Measurements from ENCODE around the gene ZNF576.
"Not testable (repeated sequence)": the region's sequence is repeated elsewhere in the genome, so short reads cannot be mapped to it uniquely, and the experiment has no call there.

Gene ZNF576

DNA sequence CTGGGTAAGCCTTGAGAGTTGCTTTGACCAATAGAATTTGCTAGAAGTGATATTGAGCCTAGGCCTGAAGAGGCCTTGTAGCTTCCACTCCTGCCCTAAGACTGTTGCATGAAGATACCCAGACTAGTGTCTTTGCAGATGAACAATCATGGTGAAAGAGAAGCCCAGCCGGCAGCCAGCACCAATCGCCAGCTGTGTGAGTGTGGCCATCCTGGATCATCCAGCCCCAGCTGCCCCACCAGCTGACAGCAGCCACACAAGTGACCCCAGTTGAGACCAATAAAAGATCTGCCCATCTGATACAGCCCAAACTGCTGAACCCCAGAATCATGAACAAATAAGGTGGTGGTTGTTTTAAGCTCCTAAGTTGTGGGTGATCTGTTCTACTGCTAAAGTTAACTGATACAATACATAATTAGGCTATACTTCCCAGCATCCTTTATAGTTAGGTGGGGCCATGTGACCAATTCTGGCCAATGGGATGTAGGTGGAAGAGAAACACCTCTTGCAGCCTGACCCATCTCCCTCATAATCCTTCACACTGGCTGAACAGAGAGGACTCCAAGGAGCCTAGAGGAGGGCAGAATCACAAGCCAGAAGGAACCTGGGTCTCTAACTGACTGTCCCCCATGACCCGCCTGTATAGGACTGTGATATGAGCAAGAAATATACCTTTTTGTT lies 32.4 kb downstream of the ZNF576 start:
- Histone ChIP-seq H3K27ac (ENCODE audit: low read length) (no peak overlapping the region), H3K9me3 (ENCODE audit: control insufficient read depth in 2 of 2, low read length in 2 of 2) (no peaks in the 10 kb centered on the region), H3K27me3 (ENCODE audit: control insufficient read depth in 1 of 2, insufficient read depth in 2 of 2, low read length in 2 of 2) (no peaks in the 10 kb centered on the region), H3K36me3 (ENCODE audit: control insufficient read depth in 2 of 2, insufficient read depth in 2 of 2, low read length in 2 of 2) (no peaks in the 10 kb centered on the region), H3K9ac (ENCODE audit: low read length in 2 of 2) (no peak overlapping the region), H3K4me3 (ENCODE audit: low read length in 2 of 2) (no peak overlapping the region), H3K4me1 (ENCODE audit: control insufficient read depth, insufficient read depth, low read length) (no peaks in the 10 kb centered on the region)

DNA sequence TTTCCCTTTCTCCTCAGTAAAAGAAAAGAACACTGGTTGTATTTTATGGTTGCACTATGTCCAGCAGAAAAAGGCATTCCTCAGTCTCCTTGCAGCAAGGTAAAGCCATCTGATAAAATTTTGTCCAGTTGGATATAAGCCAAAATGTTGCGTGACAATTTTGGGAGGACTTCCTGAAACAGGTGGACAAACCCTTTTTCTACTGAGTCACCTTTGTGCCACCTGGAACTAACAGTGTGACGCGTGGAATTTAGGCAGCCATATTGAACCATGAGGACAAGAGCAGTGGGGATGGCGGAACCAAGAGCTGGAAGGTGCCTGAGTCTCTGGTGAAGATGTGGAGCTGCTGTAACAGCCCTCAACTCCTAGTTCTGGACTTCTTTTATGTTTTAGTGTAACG lies 35.1 kb downstream of the ZNF576 start:
- no peaks in the 10 kb centered on the region for H3K9me3 ChIP-seq (ENCODE audit: control insufficient read depth in 2 of 2, low read length in 2 of 2)
- H3K9ac ChIP-seq (ENCODE audit: low read length in 2 of 2): no peak overlapping the region
- peaks cover 4% of the 10 kb centered on the region for H3K4me1 ChIP-seq (ENCODE audit: control insufficient read depth, insufficient read depth, low read length)
- no peak overlapping the region for H3K27ac ChIP-seq (ENCODE audit: low read length)
- H3K36me3 ChIP-seq (ENCODE audit: control insufficient read depth in 2 of 2, insufficient read depth in 2 of 2, low read length in 2 of 2): no peaks in the 10 kb centered on the region
- H3K27me3 ChIP-seq (ENCODE audit: control insufficient read depth in 1 of 2, insufficient read depth in 2 of 2, low read length in 2 of 2): no peaks in the 10 kb centered on the region
- no peak overlapping the region for H3K4me3 ChIP-seq (ENCODE audit: low read length in 2 of 2)

DNA sequence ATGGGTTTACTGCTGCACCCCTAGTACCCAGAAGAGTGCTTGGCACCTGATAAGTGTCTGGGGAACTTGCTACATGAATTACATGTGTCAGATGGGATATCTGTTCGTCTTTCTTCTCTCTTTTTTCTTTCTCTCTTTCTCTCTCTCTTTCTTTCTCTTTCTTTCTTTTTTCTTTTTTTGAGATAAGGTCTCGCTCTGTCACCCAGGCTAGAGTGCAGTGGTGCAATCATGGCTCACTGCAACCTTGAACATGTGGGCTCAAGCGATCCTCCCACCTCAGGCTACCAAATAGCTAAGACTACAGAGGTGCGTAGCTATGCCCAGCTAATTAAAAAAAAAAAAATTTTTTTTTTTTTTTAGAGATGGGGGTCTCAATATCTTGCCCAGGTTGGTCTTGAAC lies 37.1 kb downstream of the ZNF576 start:
- Histone ChIP-seq H3K4me3 (ENCODE audit: low read length in 2 of 2) (no peak overlapping the region), H3K9me3 (ENCODE audit: control insufficient read depth in 2 of 2, low read length in 2 of 2) (no peaks in the 10 kb centered on the region), H3K9ac (ENCODE audit: low read length in 2 of 2) (no peak overlapping the region), H3K4me1 (ENCODE audit: control insufficient read depth, insufficient read depth, low read length) (peaks cover 4% of the 10 kb centered on the region), H3K27ac (ENCODE audit: low read length) (no peak overlapping the region), H3K27me3 (ENCODE audit: control insufficient read depth in 1 of 2, insufficient read depth in 2 of 2, low read length in 2 of 2) (no peaks in the 10 kb centered on the region), H3K36me3 (ENCODE audit: control insufficient read depth in 2 of 2, insufficient read depth in 2 of 2, low read length in 2 of 2) (no peaks in the 10 kb centered on the region)

DNA sequence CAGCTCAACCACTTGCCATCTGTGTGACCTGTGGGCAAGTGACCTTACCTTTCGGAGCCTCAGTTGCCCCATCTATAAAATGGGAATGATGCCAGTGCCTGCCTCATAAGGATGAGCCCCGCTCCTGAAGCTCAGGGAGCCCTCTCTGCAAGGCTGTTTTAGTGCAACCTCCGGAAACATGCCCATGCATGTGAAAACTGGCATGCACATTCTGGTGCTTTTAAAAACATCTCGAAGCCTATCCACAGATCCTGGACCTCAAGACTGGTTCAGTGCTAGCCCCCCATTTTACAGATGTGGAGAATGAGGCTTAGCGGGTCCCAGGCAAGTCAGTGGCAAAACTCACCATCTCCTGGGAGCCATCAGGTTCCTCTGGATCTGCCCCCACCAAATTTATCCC lies 37.7 kb downstream of the ZNF576 start:
- Histone ChIP-seq H3K27me3 (ENCODE audit: control insufficient read depth in 1 of 2, insufficient read depth in 2 of 2, low read length in 2 of 2) (no peaks in the 10 kb centered on the region), H3K4me3 (ENCODE audit: low read length in 2 of 2) (no peak overlapping the region), H3K27ac (ENCODE audit: low read length) (no peak overlapping the region), H3K4me1 (ENCODE audit: control insufficient read depth, insufficient read depth, low read length) (peaks cover 9% of the 10 kb centered on the region), H3K9ac (ENCODE audit: low read length in 2 of 2) (no peak overlapping the region), H3K9me3 (ENCODE audit: control insufficient read depth in 2 of 2, low read length in 2 of 2) (no peaks in the 10 kb centered on the region), H3K36me3 (ENCODE audit: control insufficient read depth in 2 of 2, insufficient read depth in 2 of 2, low read length in 2 of 2) (no peaks in the 10 kb centered on the region)

DNA sequence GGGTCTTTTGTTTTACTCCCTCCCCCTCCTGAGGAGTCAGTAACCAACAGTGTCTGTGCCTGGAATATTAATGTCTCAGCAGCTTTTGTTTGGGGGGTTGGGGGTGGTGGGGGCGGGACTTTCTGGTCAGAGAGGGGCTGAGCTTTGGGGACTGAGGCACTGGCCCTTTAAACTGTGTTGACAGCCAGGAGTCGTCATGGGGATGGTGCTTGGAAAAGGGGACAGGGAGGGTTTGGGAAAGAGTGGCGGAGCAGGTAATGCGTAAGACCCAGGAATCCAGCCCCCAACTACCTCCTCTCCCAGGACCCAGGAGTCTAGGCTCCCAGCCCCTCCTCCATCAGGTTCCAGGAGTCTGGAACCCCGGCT lies 38.1 kb downstream of the ZNF576 start:
- no peaks in the 10 kb centered on the region for H3K9me3 ChIP-seq (ENCODE audit: control insufficient read depth in 2 of 2, low read length in 2 of 2)
- peaks cover 12% of the 10 kb centered on the region for H3K4me1 ChIP-seq (ENCODE audit: control insufficient read depth, insufficient read depth, low read length)
- no peaks in the 10 kb centered on the region for H3K27me3 ChIP-seq (ENCODE audit: control insufficient read depth in 1 of 2, insufficient read depth in 2 of 2, low read length in 2 of 2)
- H3K27ac ChIP-seq (ENCODE audit: low read length): no peak overlapping the region
- H3K9ac ChIP-seq (ENCODE audit: low read length in 2 of 2): peak overlapping the region; percentile 13 to 57
- H3K4me3 ChIP-seq (ENCODE audit: low read length in 2 of 2): peak overlapping the region; percentile 40
- no peaks in the 10 kb centered on the region for H3K36me3 ChIP-seq (ENCODE audit: control insufficient read depth in 2 of 2, insufficient read depth in 2 of 2, low read length in 2 of 2)

DNA sequence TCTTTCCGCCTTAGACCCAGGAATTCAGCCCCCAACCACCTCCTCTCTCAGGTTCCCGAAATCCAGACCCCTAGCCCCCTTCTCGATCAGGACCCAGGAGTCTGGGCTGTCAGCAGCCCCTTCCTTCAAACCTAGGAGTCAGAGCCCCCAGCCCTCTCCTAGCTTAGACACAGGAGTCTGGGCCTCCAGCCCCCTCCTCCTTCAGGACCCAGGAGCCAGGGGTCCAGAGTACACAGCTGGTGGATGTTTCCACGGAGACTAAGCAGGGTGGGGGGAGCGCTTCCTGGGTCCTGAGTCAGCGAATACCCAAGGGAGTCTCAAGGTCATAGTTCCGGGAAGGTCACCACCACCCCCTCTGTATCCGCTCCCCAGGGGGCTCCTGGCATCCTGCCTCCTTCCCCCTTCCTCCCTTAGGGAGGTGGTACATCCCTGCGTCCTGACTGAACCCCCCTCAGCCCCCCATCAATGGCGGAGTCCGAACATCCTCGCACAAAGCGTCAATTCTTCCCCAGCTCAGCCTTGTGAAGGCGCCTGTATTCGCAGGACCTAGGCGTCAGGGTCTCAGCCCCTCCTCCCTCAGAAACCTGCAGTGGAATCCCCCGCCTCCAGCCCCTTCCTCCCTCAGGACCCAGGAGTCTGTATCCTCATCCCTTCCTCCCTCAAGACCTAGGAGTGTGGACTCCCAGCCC lies 38.6 kb downstream of the ZNF576 start:
- H3K36me3 ChIP-seq (ENCODE audit: control insufficient read depth in 2 of 2, insufficient read depth in 2 of 2, low read length in 2 of 2): no peaks in the 10 kb centered on the region
- H3K9ac ChIP-seq (ENCODE audit: low read length in 2 of 2): peak overlapping the region; percentile 42 to 57
- H3K4me1 ChIP-seq (ENCODE audit: control insufficient read depth, insufficient read depth, low read length): peaks cover 14% of the 10 kb centered on the region
- H3K27ac ChIP-seq (ENCODE audit: low read length): no peak overlapping the region
- H3K4me3 ChIP-seq (ENCODE audit: low read length in 2 of 2): peak overlapping the region; percentile 40
- no peaks in the 10 kb centered on the region for H3K9me3 ChIP-seq (ENCODE audit: control insufficient read depth in 2 of 2, low read length in 2 of 2)
- no peaks in the 10 kb centered on the region for H3K27me3 ChIP-seq (ENCODE audit: control insufficient read depth in 1 of 2, insufficient read depth in 2 of 2, low read length in 2 of 2)

DNA sequence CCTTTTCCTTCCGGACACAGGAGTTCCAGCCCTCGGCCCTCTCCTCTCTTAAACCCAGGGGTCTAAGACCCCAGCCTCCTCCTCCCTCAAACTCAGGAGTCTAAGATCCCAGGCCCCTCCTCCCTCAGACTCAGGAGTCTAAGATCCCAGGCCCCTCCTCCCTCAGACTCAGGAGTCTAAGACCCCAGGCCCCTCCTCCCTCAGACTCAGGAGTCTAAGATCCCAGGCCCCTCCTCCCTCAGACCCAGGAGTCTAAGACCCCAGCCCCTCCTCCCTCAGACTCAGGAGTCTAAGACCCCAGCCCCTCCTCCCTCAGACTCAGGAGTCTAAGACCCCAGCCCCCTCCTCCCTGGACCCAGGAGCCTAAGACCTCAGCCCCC lies 39.2 kb downstream of the ZNF576 start:
- H3K27ac ChIP-seq (ENCODE audit: low read length); H3K9me3 ChIP-seq (ENCODE audit: control insufficient read depth in 2 of 2, low read length in 2 of 2); H3K36me3 ChIP-seq (ENCODE audit: control insufficient read depth in 2 of 2, insufficient read depth in 2 of 2, low read length in 2 of 2); H3K27me3 ChIP-seq (ENCODE audit: control insufficient read depth in 1 of 2, insufficient read depth in 2 of 2, low read length in 2 of 2): not testable (repeated sequence)
- Histone ChIP-seq H3K9ac (ENCODE audit: low read length in 2 of 2) (peak overlapping the region; percentile 42 to 57), H3K4me1 (ENCODE audit: control insufficient read depth, insufficient read depth, low read length) (peaks cover 19% of the 10 kb centered on the region), H3K4me3 (ENCODE audit: low read length in 2 of 2) (peak overlapping the region in 1 of 2 donors; percentile 40)

DNA sequence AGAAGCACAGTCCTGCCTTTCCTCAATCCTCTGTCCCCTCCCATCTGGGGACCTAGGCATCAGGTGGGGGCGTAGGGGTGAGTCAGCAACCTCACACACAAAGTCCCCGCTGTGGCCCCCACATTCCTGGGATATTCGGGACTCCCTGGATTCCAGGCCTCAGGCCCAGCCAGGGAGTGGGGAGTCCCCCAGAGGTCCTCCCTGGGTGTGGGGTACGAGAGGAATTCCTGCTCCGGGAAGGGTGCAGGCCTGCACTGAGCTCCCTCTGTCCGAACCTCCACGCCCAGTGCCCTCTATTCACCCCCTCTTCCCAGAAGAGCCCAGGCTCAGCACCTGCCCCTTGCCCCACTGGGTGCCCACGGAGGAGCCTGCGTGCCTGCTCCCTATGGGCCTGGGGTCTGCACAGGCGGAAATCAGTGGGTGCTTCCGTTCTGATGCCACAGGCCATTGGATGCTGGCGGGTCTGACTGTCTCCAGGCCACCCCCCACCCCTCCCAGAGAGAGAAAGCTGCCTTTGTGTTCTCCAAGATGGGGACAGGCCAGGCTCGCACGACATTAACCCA lies 39.8 kb downstream of the ZNF576 start:
- Histone ChIP-seq H3K36me3 (ENCODE audit: control insufficient read depth in 2 of 2, insufficient read depth in 2 of 2, low read length in 2 of 2) (no peaks in the 10 kb centered on the region), H3K27me3 (ENCODE audit: control insufficient read depth in 1 of 2, insufficient read depth in 2 of 2, low read length in 2 of 2) (no peaks in the 10 kb centered on the region), H3K4me3 (ENCODE audit: low read length in 2 of 2) (peak overlapping the region in 1 of 2 donors; percentile 15), H3K9me3 (ENCODE audit: control insufficient read depth in 2 of 2, low read length in 2 of 2) (no peaks in the 10 kb centered on the region), H3K9ac (ENCODE audit: low read length in 2 of 2) (peak overlapping the region; percentile 6 to 21), H3K4me1 (ENCODE audit: control insufficient read depth, insufficient read depth, low read length) (peaks cover 21% of the 10 kb centered on the region), H3K27ac (ENCODE audit: low read length) (no peak overlapping the region)

DNA sequence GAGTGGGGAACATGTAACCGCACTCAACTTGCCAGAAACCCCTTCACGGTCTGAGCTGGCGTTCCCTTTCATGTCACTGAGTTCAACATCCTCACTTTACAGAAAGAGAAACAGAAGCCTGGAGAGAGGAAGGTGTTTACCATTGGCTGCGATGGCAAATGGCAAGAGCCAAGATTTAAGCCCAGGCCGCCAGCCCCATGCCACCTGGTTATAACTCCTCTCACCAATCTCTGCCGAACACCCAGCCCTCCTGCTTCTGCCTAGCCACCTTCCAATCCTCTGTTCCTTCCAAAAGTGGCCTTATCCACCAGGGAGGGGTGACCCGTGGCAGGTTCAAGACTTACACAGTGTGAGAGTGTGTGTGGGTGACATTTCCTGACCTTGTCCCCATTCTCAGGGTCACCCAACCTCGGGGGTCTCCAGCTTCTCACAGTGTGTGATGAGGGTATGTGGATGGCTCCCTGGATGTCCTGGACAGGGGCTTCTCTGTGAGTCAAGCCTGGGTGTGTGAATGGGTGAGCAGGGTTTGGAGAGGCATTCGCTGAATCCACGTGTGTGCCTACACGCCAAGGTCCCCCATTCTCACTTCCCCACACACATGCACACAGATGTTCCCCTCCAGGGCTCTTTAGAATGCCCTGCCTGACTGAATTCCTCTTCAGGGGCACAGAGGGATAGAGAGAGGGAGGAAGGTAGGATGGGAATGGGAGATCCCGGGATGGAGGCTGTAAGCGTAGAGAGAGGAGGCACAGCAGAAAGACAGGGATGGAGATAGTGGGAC lies 42.0 kb downstream of the ZNF576 start:
- Histone ChIP-seq H3K36me3 (ENCODE audit: control insufficient read depth in 2 of 2, insufficient read depth in 2 of 2, low read length in 2 of 2) (no peaks in the 10 kb centered on the region), H3K27me3 (ENCODE audit: control insufficient read depth in 1 of 2, insufficient read depth in 2 of 2, low read length in 2 of 2) (no peaks in the 10 kb centered on the region), H3K9me3 (ENCODE audit: control insufficient read depth in 2 of 2, low read length in 2 of 2) (no peaks in the 10 kb centered on the region), H3K9ac (ENCODE audit: low read length in 2 of 2) (peak overlapping the region; percentile 5 to 64), H3K4me3 (ENCODE audit: low read length in 2 of 2) (peak overlapping the region; percentile 54 to 72), H3K27ac (ENCODE audit: low read length) (no peak overlapping the region), H3K4me1 (ENCODE audit: control insufficient read depth, insufficient read depth, low read length) (peaks cover 21% of the 10 kb centered on the region)

DNA sequence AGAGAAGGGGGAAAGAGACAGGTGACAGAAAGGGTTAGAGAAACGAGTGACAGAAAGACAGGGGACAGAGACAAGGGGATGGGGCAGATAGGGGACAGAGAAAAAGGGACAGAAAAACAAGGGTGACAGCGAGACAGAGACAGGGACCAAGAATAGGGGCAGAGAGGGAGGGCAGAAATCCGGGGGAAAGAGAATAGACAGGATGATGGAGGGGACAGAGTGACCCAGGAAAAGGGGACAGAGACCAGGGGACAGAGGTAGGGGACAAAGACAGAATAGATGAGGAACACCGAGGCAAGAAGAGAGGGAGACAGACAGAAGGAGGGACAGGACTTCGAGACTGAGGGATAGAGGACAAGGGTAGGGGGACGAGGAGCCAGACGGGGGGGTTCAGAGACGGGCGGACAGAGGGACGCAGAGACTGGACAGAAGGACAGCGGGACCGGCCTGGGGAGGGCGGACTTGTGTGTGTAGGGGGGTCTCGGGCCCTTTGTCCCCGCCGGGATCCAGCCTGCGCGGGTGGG lies 42.7 kb downstream of the ZNF576 start:
- Histone ChIP-seq H3K9ac (ENCODE audit: low read length in 2 of 2) (peak overlapping the region; percentile 64 to 80), H3K4me1 (ENCODE audit: control insufficient read depth, insufficient read depth, low read length) (peaks cover 21% of the 10 kb centered on the region)

More for the DNA sequence above, 42.7 kb downstream of the ZNF576 start:
- Histone ChIP-seq H3K27ac (ENCODE audit: low read length) (no peak overlapping the region), H3K27me3 (ENCODE audit: control insufficient read depth in 1 of 2, insufficient read depth in 2 of 2, low read length in 2 of 2) (no peaks in the 10 kb centered on the region), H3K9me3 (ENCODE audit: control insufficient read depth in 2 of 2, low read length in 2 of 2) (no peaks in the 10 kb centered on the region), H3K4me3 (ENCODE audit: low read length in 2 of 2) (peak overlapping the region; percentile 54 to 72), H3K36me3 (ENCODE audit: control insufficient read depth in 2 of 2, insufficient read depth in 2 of 2, low read length in 2 of 2) (no peaks in the 10 kb centered on the region)
